Measurements from ENCODE around the gene TTLL8. TPM values are rescaled to one million over a fixed set of nuclear protein-coding genes. Genes with fewer than 3 reads are reported as not detected.

TTLL8 gene
- total and polyA plus RNA-seq, 12 donors = not detected

GRCh38 chr22:50102946-50103345 is 44.8 kb upstream of the TTLL8 start:
- H3K36me3 ChIP-seq (replicated peaks in 1 of 2) = no peaks in the 10 kb centered on the region
- DNase-seq = no peak
- 49 to 60% (median 52%) methylated on average over 10 to 11 of the region's 11 CpGs for WGBS, 4 donors
- intact Hi-C loops (cut with DNase I) = no loop called here
- no peak overlapping the region for H3K27ac ChIP-seq
- no peak overlapping the region for H3K4me3 ChIP-seq
- H3K4me1 ChIP-seq (replicated peaks in 1 of 2) = no peaks in the 10 kb centered on the region
- H3K9me3 ChIP-seq (replicated peaks in 1 of 3) = no peaks in the 10 kb centered on the region
- peaks cover 10% of the 10 kb centered on the region for H3K27me3 ChIP-seq
- TF ChIP-seq CTCF (IDR thresholded peaks at IDR 0.05) (no peak), POLR2A (IDR thresholded peaks at IDR 0.05) (no peak)

- intact Hi-C loops (cut with DNase I) = no loop called here
- 81 to 87% (median 84%) methylated on average over 10 of the region's 10 CpGs for WGBS, 4 donors
- TF ChIP-seq CTCF (IDR thresholded peaks at IDR 0.05) = no peak
- no peak for TF ChIP-seq POLR2A (IDR thresholded peaks at IDR 0.05)
- Histone ChIP-seq H3K4me3 (no peak overlapping the region), H3K4me1 (replicated peaks in 1 of 2) (no peaks in the 10 kb centered on the region), H3K9me3 (replicated peaks in 1 of 3) (no peaks in the 10 kb centered on the region), H3K36me3 (replicated peaks in 1 of 2) (no peaks in the 10 kb centered on the region), H3K27me3 (peaks cover 7% of the 10 kb centered on the region), H3K27ac (no peak overlapping the region)
- DNase-seq = no peak
Observed at GRCh38 chr22:50101870-50102565, 43.9 kb upstream of the TTLL8 start.

- TF ChIP-seq POLR2A (IDR thresholded peaks at IDR 0.05) (no peak), CTCF (IDR thresholded peaks at IDR 0.05) (no peak)
- 82 to 93% (median 90%) methylated on average over 3 of the region's 3 CpGs for WGBS, 4 donors
- Histone ChIP-seq H3K36me3 (replicated peaks in 1 of 2) (no peaks in the 10 kb centered on the region), H3K27ac (no peak overlapping the region), H3K9me3 (replicated peaks in 1 of 3) (no peaks in the 10 kb centered on the region), H3K4me3 (no peak overlapping the region), H3K4me1 (replicated peaks in 1 of 2) (no peaks in the 10 kb centered on the region), H3K27me3 (peaks cover 7% of the 10 kb centered on the region)
- DNase-seq = no peak
- intact Hi-C loops (cut with DNase I) = no loop called here
Observed at GRCh38 chr22:50098052-50098451, 40.0 kb upstream of the TTLL8 start.

GRCh38 chr22:50092342-50092741 is 34.2 kb upstream of the TTLL8 start:
- no peaks in the 10 kb centered on the region for H3K9me3 ChIP-seq (replicated peaks in 1 of 3)
- no peaks in the 10 kb centered on the region for H3K4me1 ChIP-seq (replicated peaks in 1 of 2)
- intact Hi-C loops (cut with DNase I) = no loop called here
- no peak for TF ChIP-seq CTCF (IDR thresholded peaks at IDR 0.05)
- TF ChIP-seq POLR2A (IDR thresholded peaks at IDR 0.05) = no peak
- H3K27me3 ChIP-seq = peaks cover 16% of the 10 kb centered on the region
- WGBS, 4 donors = 37 to 59% (median 45%) methylated on average over 5 of the region's 5 CpGs
- DNase-seq = no peak
- no peaks in the 10 kb centered on the region for H3K36me3 ChIP-seq (replicated peaks in 1 of 2)
- no peak overlapping the region for H3K27ac ChIP-seq
- no peak overlapping the region for H3K4me3 ChIP-seq
